SHP77 treated with DMSO at 0.1 percent for 48 hours (cell line): ENCODE data around the gene FUBP3.
"Not testable (repeated sequence)": the region's sequence is repeated elsewhere in the genome, so short reads cannot be mapped to it uniquely, and the experiment has no call there.

Source experiments
- DNase-seq: peaks from one replicate; lab custom pipeline; 2025; lab: John Stamatoyannopoulos, UW

The FUBP3 gene

GRCh38 chr9:130682421-130683121 is 103.2 kb downstream of the FUBP3 start:
- peak; percentile 37 for DNase-seq

- no peak for DNase-seq
Measured at GRCh38 chr9:130685104-130685503, 105.7 kb downstream of the FUBP3 start.

- not testable (repeated sequence) for DNase-seq
Measured at GRCh38 chr9:130685945-130686344, 106.6 kb downstream of the FUBP3 start.

GRCh38 chr9:130687615-130688014 is 108.2 kb downstream of the FUBP3 start:
- no peak for DNase-seq
